Hepatocyte (in vitro differentiated cells): ENCODE measurements around the gene EYS.

Experiments used
- EZH2 ChIP-seq: fragments of 200-600 bp; sonication (generic); IDR thresholded peaks from 2 replicates; pipeline ENCODE4 v1.6.1; 2016; ENCODE audit warnings: antibody characterized with exemption, mild to moderate bottlenecking, borderline replicate concordance
- TF ChIP-seq, protein P1 (sequence below): fragments of 200-600 bp; sonication (generic); IDR thresholded peaks from 2 replicates; pipeline ENCODE4 v1.5.1; 2016; ENCODE audit warnings: antibody characterized with exemption, mild to moderate bottlenecking; ENCODE audit not compliant: poor library complexity

DNA sequence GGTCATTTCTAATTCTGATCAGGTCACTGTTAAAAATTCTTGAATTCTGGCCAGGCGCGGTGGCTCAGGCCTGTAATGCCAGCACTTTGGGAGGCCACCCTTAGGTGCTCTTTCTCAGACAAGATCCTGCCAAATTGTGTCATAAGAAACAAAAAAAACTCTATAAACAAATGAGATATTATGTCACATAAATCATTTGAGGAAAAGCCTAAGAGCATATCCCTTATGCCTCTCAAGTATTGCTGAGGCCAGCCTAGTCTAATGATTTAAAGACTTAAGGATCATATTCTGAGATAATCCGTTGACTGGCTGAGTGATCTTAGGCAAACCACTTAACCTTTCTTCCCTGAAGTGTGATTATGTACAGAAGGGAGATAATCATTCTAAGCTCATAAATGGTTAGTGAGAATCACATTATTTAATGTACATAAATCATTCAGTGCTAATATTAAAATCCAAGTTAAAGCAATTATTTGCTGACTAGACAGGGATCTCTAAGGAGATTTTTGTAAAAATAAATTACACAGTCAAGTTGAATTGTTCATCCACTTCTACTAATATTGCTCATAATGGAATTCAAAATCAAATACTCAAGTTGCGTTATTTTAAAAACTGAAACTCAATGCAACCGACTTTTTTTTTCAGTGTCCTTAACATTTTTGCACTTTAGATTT is 1706.1 kb downstream of the EYS start:
- TF ChIP-seq, protein P1, sequence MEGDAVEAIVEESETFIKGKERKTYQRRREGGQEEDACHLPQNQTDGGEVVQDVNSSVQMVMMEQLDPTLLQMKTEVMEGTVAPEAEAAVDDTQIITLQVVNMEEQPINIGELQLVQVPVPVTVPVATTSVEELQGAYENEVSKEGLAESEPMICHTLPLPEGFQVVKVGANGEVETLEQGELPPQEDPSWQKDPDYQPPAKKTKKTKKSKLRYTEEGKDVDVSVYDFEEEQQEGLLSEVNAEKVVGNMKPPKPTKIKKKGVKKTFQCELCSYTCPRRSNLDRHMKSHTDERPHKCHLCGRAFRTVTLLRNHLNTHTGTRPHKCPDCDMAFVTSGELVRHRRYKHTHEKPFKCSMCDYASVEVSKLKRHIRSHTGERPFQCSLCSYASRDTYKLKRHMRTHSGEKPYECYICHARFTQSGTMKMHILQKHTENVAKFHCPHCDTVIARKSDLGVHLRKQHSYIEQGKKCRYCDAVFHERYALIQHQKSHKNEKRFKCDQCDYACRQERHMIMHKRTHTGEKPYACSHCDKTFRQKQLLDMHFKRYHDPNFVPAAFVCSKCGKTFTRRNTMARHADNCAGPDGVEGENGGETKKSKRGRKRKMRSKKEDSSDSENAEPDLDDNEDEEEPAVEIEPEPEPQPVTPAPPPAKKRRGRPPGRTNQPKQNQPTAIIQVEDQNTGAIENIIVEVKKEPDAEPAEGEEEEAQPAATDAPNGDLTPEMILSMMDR, result no peak
- no peak for TF ChIP-seq EZH2
